Panc1 (cell line): ENCODE data around the gene PPP1R12A.
"Not testable (repeated sequence)": the region's sequence is repeated elsewhere in the genome, so short reads cannot be mapped to it uniquely, and the experiment has no call there.

Experiments used
- POLR2AphosphoS5 ChIP-seq: IDR thresholded peaks from 2 replicates; pipeline ENCODE4 v1.6.1; 2012; ENCODE audit warnings: mild to moderate bottlenecking, low read depth, low read length, moderate library complexity
- TF ChIP-seq, protein P1 (sequence below): fragments of 450-650 bp; IDR thresholded peaks from 2 replicates; pipeline ENCODE4 v1.5.1; 2017; ENCODE audit warnings: mild to moderate bottlenecking

GRCh38 chr12:79977856-79978460 is 43.1 kb upstream of the PPP1R12A start:
- TF ChIP-seq, protein P1, sequence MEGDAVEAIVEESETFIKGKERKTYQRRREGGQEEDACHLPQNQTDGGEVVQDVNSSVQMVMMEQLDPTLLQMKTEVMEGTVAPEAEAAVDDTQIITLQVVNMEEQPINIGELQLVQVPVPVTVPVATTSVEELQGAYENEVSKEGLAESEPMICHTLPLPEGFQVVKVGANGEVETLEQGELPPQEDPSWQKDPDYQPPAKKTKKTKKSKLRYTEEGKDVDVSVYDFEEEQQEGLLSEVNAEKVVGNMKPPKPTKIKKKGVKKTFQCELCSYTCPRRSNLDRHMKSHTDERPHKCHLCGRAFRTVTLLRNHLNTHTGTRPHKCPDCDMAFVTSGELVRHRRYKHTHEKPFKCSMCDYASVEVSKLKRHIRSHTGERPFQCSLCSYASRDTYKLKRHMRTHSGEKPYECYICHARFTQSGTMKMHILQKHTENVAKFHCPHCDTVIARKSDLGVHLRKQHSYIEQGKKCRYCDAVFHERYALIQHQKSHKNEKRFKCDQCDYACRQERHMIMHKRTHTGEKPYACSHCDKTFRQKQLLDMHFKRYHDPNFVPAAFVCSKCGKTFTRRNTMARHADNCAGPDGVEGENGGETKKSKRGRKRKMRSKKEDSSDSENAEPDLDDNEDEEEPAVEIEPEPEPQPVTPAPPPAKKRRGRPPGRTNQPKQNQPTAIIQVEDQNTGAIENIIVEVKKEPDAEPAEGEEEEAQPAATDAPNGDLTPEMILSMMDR, result not testable (repeated sequence)
- not testable (repeated sequence) for TF ChIP-seq POLR2AphosphoS5
